WTC11 (cell line): ENCODE results near the gene EDN3. TPM values are rescaled to one million over a fixed set of nuclear protein-coding genes. Genes with fewer than 3 reads are reported as not detected.

Experiments
- ATAC-seq: fragments of 200-7000 bp; cut with Tn5 transposase; 2 replicates; pipeline ENCODE4 v1.10.0; 2021; ENCODE audit warnings: mild to moderate bottlenecking, moderate library complexity
- CTCF ChIA-PET: fragments of 300-600 bp; sonication (Branson Sonifier 250); formaldehyde crosslinking; loops from one replicate; lab custom pipeline; 2021; ENCODE audit warnings: antibody characterized with exemption; lab: Charles Lee
- POLR2A ChIA-PET: fragments of 350-600 bp; sonication (Branson Sonifier 250); formaldehyde crosslinking; loops from one replicate; lab custom pipeline; 2021; ENCODE audit warnings: antibody characterized with exemption; lab: Charles Lee
- DNase-seq: peaks from one replicate; pipeline ENCODE4 v3.0.0; 2021; ENCODE audit warnings: low spot score
- H3K27ac Mint-ChIP-seq: 2 replicates; pipeline ENCODE4 v1.8.0; 2021; ENCODE audit warnings: mixed read lengths
- H3K27me3 Mint-ChIP-seq: 2 replicates; pipeline ENCODE4 v1.8.0; 2021; ENCODE audit warnings: low read depth, mild to moderate bottlenecking, moderate library complexity, mixed read lengths
- H3K36me3 Mint-ChIP-seq: 2 replicates; pipeline ENCODE4 v1.8.0; 2021; ENCODE audit warnings: mixed read lengths
- H3K4me1 Mint-ChIP-seq: 2 replicates; pipeline ENCODE4 v1.8.0; 2022; ENCODE audit warnings: mixed read lengths
- H3K4me3 Mint-ChIP-seq: 2 replicates; pipeline ENCODE4 v1.8.0; 2021; ENCODE audit warnings: mild to moderate bottlenecking, moderate library complexity, mixed read lengths
- H3K9me3 Mint-ChIP-seq: 2 replicates; pipeline ENCODE4 v1.8.0; 2021; ENCODE audit warnings: mixed read lengths
- ATF6 ChIP-seq: sonication (generic); formaldehyde crosslinking; IDR thresholded peaks from 2 replicates; pipeline ENCODE4 v1.8.1; 2023; ENCODE audit warnings: mild to moderate bottlenecking, missing genetic modification reagents
- CBFB ChIP-seq: sonication (generic); formaldehyde crosslinking; IDR thresholded peaks from 2 replicates; pipeline ENCODE4 v1.8.1; 2022; ENCODE audit warnings: mild to moderate bottlenecking, low read depth, missing genetic modification reagents
- ERG ChIP-seq: fragments of 250-450 bp; sonication (Bioruptor Pico); IDR thresholded peaks from 2 replicates; pipeline ENCODE4 v1.8.0; 2021; ENCODE audit warnings: mild to moderate bottlenecking
- ETV6 ChIP-seq: sonication (generic); formaldehyde crosslinking; IDR thresholded peaks from 2 replicates; pipeline ENCODE4 v1.8.1; 2022; ENCODE audit warnings: mild to moderate bottlenecking, missing genetic modification reagents
- FOXJ3 ChIP-seq: sonication (generic); formaldehyde crosslinking; IDR thresholded peaks from 2 replicates; pipeline ENCODE4 v1.9.0; 2021; ENCODE audit warnings: missing genetic modification reagents, mild to moderate bottlenecking, borderline replicate concordance
- FOXP4 ChIP-seq: sonication (generic); formaldehyde crosslinking; IDR thresholded peaks from 2 replicates; pipeline ENCODE4 v1.8.0; 2022; ENCODE audit warnings: mild to moderate bottlenecking, missing genetic modification reagents
- GTF2I ChIP-seq: fragments of 250-450 bp; sonication (Bioruptor Pico); conservative IDR thresholded peaks from 2 replicates; pipeline ENCODE4 v1.4.0; 2021; ENCODE audit warnings: mild to moderate bottlenecking
- IRF1 ChIP-seq: sonication (generic); formaldehyde crosslinking; IDR thresholded peaks from 2 replicates; pipeline ENCODE4 v1.8.0; 2023; ENCODE audit warnings: missing genetic modification reagents
- IRF2 ChIP-seq: sonication (generic); formaldehyde crosslinking; IDR thresholded peaks from 2 replicates; pipeline ENCODE4 v1.8.0; 2022; ENCODE audit warnings: low read depth, missing genetic modification reagents, borderline replicate concordance
- JUN ChIP-seq: sonication (generic); formaldehyde crosslinking; IDR thresholded peaks from 2 replicates; pipeline ENCODE4 v1.8.0; 2023; ENCODE audit warnings: mild to moderate bottlenecking, missing genetic modification reagents
- KAT7 ChIP-seq: sonication (generic); formaldehyde crosslinking; IDR thresholded peaks from 2 replicates; pipeline ENCODE4 v1.8.1; 2023; ENCODE audit warnings: missing genetic modification reagents, mild to moderate bottlenecking, borderline replicate concordance
- MLX ChIP-seq: sonication (generic); formaldehyde crosslinking; IDR thresholded peaks from 2 replicates; pipeline ENCODE4 v1.8.1; 2023; ENCODE audit warnings: mild to moderate bottlenecking, missing genetic modification reagents, moderate library complexity
- NFATC4 ChIP-seq: fragments of 250-450 bp; sonication (Bioruptor Pico); IDR thresholded peaks from 2 replicates; pipeline ENCODE4 v1.9.0; 2021; ENCODE audit warnings: mild to moderate bottlenecking
- NR1H2 ChIP-seq: sonication (generic); formaldehyde crosslinking; IDR thresholded peaks from 2 replicates; pipeline ENCODE4 v1.9.0; 2021; ENCODE audit warnings: mild to moderate bottlenecking, moderate library complexity, missing genetic modification reagents
- NR2C2 ChIP-seq: sonication (generic); formaldehyde crosslinking; IDR thresholded peaks from 2 replicates; pipeline ENCODE4 v1.8.0; 2022; ENCODE audit warnings: mild to moderate bottlenecking, missing genetic modification reagents
- PRRX2 ChIP-seq: fragments of 250-450 bp; sonication (Bioruptor Pico); IDR thresholded peaks from 2 replicates; pipeline ENCODE4 v1.8.0; 2021; ENCODE audit warnings: mild to moderate bottlenecking
- RELA ChIP-seq: sonication (generic); formaldehyde crosslinking; IDR thresholded peaks from 2 replicates; pipeline ENCODE4 v1.8.1; 2022; ENCODE audit warnings: missing genetic modification reagents, mild to moderate bottlenecking, borderline replicate concordance
- SMAD3 ChIP-seq: sonication (generic); formaldehyde crosslinking; IDR thresholded peaks from 2 replicates; pipeline ENCODE4 v1.8.0; 2022; ENCODE audit warnings: missing genetic modification reagents, mild to moderate bottlenecking, borderline replicate concordance
- ZBTB21 ChIP-seq: sonication (generic); formaldehyde crosslinking; IDR thresholded peaks from 2 replicates; pipeline ENCODE4 v1.8.1; 2023; ENCODE audit warnings: mild to moderate bottlenecking, missing genetic modification reagents, borderline replicate concordance
- ZNF138 ChIP-seq: sonication (generic); formaldehyde crosslinking; conservative IDR thresholded peaks from 2 replicates; pipeline ENCODE4 v1.8.1; 2022; ENCODE audit warnings: mild to moderate bottlenecking, moderate library complexity, missing genetic modification reagents
- total RNA-seq: library from RNA; stranded (reverse); gene quantifications from 3 replicates; pipeline ENCODE4 v1.2.3, GENCODE V29; 2021

Gene EDN3
- total RNA-seq, 1 experiment from 2014 or later = 0.13 TPM

- Mint-ChIP-seq H3K27me3 (no peaks in the 10 kb centered on the region), H3K4me3 (no peak overlapping the region), H3K4me1 (0 out of 2 replicates have a peak, but pooled peaks cover 2% of the 10 kb centered on the region), H3K9me3 (no peaks in the 10 kb centered on the region), H3K36me3 (no peaks in the 10 kb centered on the region), H3K27ac (no peak overlapping the region)
- ATAC-seq (no peak), DNase-seq (no peak)
- ChIA-PET POLR2A (no interaction called here), CTCF (no interaction called here)
- TF ChIP-seq RELA = no peak
- no peak for TF ChIP-seq NFATC4 (CRISPR knock-in tag)
- TF ChIP-seq JUN (CRISPR knock-in tag) = no peak
- no peak for TF ChIP-seq GTF2I
- TF ChIP-seq ETV6 (CRISPR knock-in tag) = no peak
- TF ChIP-seq KAT7 = no peak
- TF ChIP-seq CBFB (CRISPR knock-in tag) = no peak
- no peak for TF ChIP-seq ERG
Measured at GRCh38 chr20:59316911-59317731, 16.7 kb downstream of the EDN3 start.

- ChIA-PET POLR2A (no interaction called here), CTCF (no interaction called here)
- DNase-seq (no peak), ATAC-seq (no peak)
- H3K4me1 Mint-ChIP-seq = 0 out of 2 replicates have a peak, but pooled peaks cover 2% of the 10 kb centered on the region
- H3K36me3 Mint-ChIP-seq = no peaks in the 10 kb centered on the region
- H3K27ac Mint-ChIP-seq = no peak overlapping the region
- no peaks in the 10 kb centered on the region for H3K9me3 Mint-ChIP-seq
- H3K4me3 Mint-ChIP-seq = no peak overlapping the region
- no peaks in the 10 kb centered on the region for H3K27me3 Mint-ChIP-seq
- TF ChIP-seq IRF1 (CRISPR knock-in tag) (no peak), ATF6 (CRISPR knock-in tag) (no peak), ZBTB21 (CRISPR knock-in tag) (no peak), ZNF138 (CRISPR knock-in tag) (no peak), RELA (no peak), SMAD3 (CRISPR knock-in tag) (no peak), NR1H2 (no peak), IRF2 (CRISPR knock-in tag) (no peak), NR2C2 (CRISPR knock-in tag) (no peak), FOXJ3 (CRISPR knock-in tag) (no peak), PRRX2 (no peak), ERG (no peak), MLX (no peak), FOXP4 (CRISPR knock-in tag) (no peak)
Measured at GRCh38 chr20:59318201-59318790, 17.9 kb downstream of the EDN3 start.
